Measurements from ENCODE around the gene HCAR3. TPM values are rescaled to one million over a fixed set of nuclear protein-coding genes. Genes with fewer than 3 reads are reported as not detected.

The HCAR3 gene
- polyA plus RNA-seq, 1 of the 3 experiments (the other 2 are of a cell fraction): not detected

GRCh38 chr12:122686538-122686937 lies 30.1 kb downstream of the HCAR3 start:
- H3K36me3 ChIP-seq (replicated peaks in 1 of 2; ENCODE audit: control insufficient read depth in 1 of 2, insufficient read depth in 2 of 2, low read length in 1 of 2): no peaks in the 10 kb centered on the region
- WGBS (ENCODE audit: low lambda C conversion rate): 87% methylated on average over 3 of the region's 3 CpGs
- no peak for TF ChIP-seq ELF1 (IDR thresholded peaks at IDR 0.05)
- TF ChIP-seq USF1 (IDR thresholded peaks at IDR 0.05; ENCODE audit: borderline replicate concordance, low read depth): no peak
- TF ChIP-seq, protein P1, sequence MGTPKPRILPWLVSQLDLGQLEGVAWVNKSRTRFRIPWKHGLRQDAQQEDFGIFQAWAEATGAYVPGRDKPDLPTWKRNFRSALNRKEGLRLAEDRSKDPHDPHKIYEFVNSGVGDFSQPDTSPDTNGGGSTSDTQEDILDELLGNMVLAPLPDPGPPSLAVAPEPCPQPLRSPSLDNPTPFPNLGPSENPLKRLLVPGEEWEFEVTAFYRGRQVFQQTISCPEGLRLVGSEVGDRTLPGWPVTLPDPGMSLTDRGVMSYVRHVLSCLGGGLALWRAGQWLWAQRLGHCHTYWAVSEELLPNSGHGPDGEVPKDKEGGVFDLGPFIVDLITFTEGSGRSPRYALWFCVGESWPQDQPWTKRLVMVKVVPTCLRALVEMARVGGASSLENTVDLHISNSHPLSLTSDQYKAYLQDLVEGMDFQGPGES (IDR thresholded peaks at IDR 0.05; ENCODE audit: low read depth, low read length): no peak
- TF ChIP-seq ZBTB33 (IDR thresholded peaks at IDR 0.05; ENCODE audit: borderline replicate concordance, low read depth): no peak
- no peak for TF ChIP-seq RCOR1 (IDR thresholded peaks at IDR 0.05; ENCODE audit: low read length)
- TF ChIP-seq MEF2A (IDR thresholded peaks at IDR 0.05; ENCODE audit: borderline replicate concordance, low read depth): no peak
- TF ChIP-seq SIN3A (IDR thresholded peaks at IDR 0.05; ENCODE audit: borderline replicate concordance, low read depth, low read length): no peak
- no peak for TF ChIP-seq GABPA (IDR thresholded peaks at IDR 0.05; ENCODE audit: low read depth)
- TF ChIP-seq YY1 (IDR thresholded peaks at IDR 0.05; ENCODE audit: low read depth): no peak
- no peak for TF ChIP-seq FOSL2 (IDR thresholded peaks at IDR 0.05; ENCODE audit: borderline replicate concordance, low read depth)
- TF ChIP-seq EZH2phosphoT487 (IDR thresholded peaks at IDR 0.05; ENCODE audit: borderline replicate concordance, low read depth): no peak
- no peak for TF ChIP-seq NFIC (IDR thresholded peaks at IDR 0.05; ENCODE audit: borderline replicate concordance)
- TF ChIP-seq, protein P2, sequence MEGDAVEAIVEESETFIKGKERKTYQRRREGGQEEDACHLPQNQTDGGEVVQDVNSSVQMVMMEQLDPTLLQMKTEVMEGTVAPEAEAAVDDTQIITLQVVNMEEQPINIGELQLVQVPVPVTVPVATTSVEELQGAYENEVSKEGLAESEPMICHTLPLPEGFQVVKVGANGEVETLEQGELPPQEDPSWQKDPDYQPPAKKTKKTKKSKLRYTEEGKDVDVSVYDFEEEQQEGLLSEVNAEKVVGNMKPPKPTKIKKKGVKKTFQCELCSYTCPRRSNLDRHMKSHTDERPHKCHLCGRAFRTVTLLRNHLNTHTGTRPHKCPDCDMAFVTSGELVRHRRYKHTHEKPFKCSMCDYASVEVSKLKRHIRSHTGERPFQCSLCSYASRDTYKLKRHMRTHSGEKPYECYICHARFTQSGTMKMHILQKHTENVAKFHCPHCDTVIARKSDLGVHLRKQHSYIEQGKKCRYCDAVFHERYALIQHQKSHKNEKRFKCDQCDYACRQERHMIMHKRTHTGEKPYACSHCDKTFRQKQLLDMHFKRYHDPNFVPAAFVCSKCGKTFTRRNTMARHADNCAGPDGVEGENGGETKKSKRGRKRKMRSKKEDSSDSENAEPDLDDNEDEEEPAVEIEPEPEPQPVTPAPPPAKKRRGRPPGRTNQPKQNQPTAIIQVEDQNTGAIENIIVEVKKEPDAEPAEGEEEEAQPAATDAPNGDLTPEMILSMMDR (IDR thresholded peaks at IDR 0.05): no peak
- no peak for TF ChIP-seq GATA2 (CRISPR knock-in tag; IDR thresholded peaks at IDR 0.05)
- TF ChIP-seq, protein P3, sequence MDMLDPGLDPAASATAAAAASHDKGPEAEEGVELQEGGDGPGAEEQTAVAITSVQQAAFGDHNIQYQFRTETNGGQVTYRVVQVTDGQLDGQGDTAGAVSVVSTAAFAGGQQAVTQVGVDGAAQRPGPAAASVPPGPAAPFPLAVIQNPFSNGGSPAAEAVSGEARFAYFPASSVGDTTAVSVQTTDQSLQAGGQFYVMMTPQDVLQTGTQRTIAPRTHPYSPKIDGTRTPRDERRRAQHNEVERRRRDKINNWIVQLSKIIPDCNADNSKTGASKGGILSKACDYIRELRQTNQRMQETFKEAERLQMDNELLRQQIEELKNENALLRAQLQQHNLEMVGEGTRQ (IDR thresholded peaks at IDR 0.05; ENCODE audit: borderline replicate concordance, low read depth, low read length): no peak
- TF ChIP-seq, protein P4, sequence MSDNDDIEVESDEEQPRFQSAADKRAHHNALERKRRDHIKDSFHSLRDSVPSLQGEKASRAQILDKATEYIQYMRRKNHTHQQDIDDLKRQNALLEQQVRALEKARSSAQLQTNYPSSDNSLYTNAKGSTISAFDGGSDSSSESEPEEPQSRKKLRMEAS (IDR thresholded peaks at IDR 0.05; ENCODE audit: low read depth): no peak
- no peak for TF ChIP-seq TCF12 (IDR thresholded peaks at IDR 0.05)
- TF ChIP-seq POLR2AphosphoS5 (IDR thresholded peaks at IDR 0.05; ENCODE audit: low read depth, low read length): no peak
- TF ChIP-seq, protein P5, sequence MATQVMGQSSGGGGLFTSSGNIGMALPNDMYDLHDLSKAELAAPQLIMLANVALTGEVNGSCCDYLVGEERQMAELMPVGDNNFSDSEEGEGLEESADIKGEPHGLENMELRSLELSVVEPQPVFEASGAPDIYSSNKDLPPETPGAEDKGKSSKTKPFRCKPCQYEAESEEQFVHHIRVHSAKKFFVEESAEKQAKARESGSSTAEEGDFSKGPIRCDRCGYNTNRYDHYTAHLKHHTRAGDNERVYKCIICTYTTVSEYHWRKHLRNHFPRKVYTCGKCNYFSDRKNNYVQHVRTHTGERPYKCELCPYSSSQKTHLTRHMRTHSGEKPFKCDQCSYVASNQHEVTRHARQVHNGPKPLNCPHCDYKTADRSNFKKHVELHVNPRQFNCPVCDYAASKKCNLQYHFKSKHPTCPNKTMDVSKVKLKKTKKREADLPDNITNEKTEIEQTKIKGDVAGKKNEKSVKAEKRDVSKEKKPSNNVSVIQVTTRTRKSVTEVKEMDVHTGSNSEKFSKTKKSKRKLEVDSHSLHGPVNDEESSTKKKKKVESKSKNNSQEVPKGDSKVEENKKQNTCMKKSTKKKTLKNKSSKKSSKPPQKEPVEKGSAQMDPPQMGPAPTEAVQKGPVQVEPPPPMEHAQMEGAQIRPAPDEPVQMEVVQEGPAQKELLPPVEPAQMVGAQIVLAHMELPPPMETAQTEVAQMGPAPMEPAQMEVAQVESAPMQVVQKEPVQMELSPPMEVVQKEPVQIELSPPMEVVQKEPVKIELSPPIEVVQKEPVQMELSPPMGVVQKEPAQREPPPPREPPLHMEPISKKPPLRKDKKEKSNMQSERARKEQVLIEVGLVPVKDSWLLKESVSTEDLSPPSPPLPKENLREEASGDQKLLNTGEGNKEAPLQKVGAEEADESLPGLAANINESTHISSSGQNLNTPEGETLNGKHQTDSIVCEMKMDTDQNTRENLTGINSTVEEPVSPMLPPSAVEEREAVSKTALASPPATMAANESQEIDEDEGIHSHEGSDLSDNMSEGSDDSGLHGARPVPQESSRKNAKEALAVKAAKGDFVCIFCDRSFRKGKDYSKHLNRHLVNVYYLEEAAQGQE (IDR thresholded peaks at IDR 0.05; ENCODE audit: low read depth, low read length): no peak
- no peak for TF ChIP-seq MXI1 (IDR thresholded peaks at IDR 0.05; ENCODE audit: low read depth, low read length)
- H3K4me2 ChIP-seq: no peak overlapping the region
- H3K27me3 ChIP-seq (ENCODE audit: insufficient read depth): no peaks in the 10 kb centered on the region
- H3F3A ChIP-seq (replicated peaks; ENCODE audit: insufficient read depth): no peaks in the 10 kb centered on the region
- no peaks in the 10 kb centered on the region for H4K20me1 ChIP-seq (ENCODE audit: insufficient read depth)
- H3K9me2 ChIP-seq: no peaks in the 10 kb centered on the region
- CTCF ChIA-PET: no interaction called here
- no peak overlapping the region for H2AFZ ChIP-seq (ENCODE audit: low read depth)
- H3K9ac ChIP-seq: no peak overlapping the region
- H3K4me1 ChIP-seq (ENCODE audit: control insufficient read depth in 1 of 2, insufficient read depth in 2 of 2, low read depth in 1 of 2, low read length in 1 of 2): no peaks in the 10 kb centered on the region
- no peaks in the 10 kb centered on the region for H3K79me2 ChIP-seq (ENCODE audit: insufficient read depth)
- no peak overlapping the region for H3K27ac ChIP-seq (ENCODE audit: low read depth in 2 of 2, low read length in 1 of 2)
- no peaks in the 10 kb centered on the region for H3K9me3 ChIP-seq
- H3K4me3 ChIP-seq (ENCODE audit: low read depth in 2 of 2, low read length in 1 of 2): no peak overlapping the region
- POLR2A ChIA-PET: no interaction called here
- no peak for DNase-seq
